ENCODE measurements around the gene SNX1. TPM values are rescaled to one million over a fixed set of nuclear protein-coding genes. Genes with fewer than 3 reads are reported as not detected.

SNX1 gene
- total and polyA plus RNA-seq, 2 of the 8 experiments (the other 6 are each of a cell fraction or from before 2014, with no cell fraction given), result 27.9 to 59.8 TPM

- Histone ChIP-seq H3K56ac (replicated peaks; ENCODE audit: insufficient read length, low read depth, low read length) (no peak overlapping the region), H4K8ac (ENCODE audit: extremely low read depth, insufficient read depth, low read length) (no peak overlapping the region), H4K91ac (replicated peaks; ENCODE audit: insufficient read length, low read length) (no peak overlapping the region), H2AK5ac (ENCODE audit: low read depth, low read length) (no peak overlapping the region), H2BK12ac (ENCODE audit: low read depth, low read length) (no peak overlapping the region), H4K20me1 (replicated peaks in 1 of 2; ENCODE audit: control insufficient read depth in 1 of 2, insufficient read depth in 2 of 2, low read length in 2 of 2) (peaks cover 0 to 1% of the 10 kb centered on the region in 2 experiments), H3K9ac (replicated peaks in 1 of 4; ENCODE audit: extremely low read depth in 1 of 4, low read depth in 3 of 4, low read length in 3 of 4) (no peak overlapping the region), H3K27me3 (replicated peaks in 1 of 4; ENCODE audit: control insufficient read depth in 3 of 4, extremely low read depth in 1 of 4, insufficient read depth in 3 of 4, low read length in 3 of 4) (no peaks in the 10 kb centered on the region), H2BK5ac (ENCODE audit: low read depth, low read length) (no peak overlapping the region), H4K5ac (ENCODE audit: insufficient read length, low read depth, low read length) (no peak overlapping the region), H2AFZ (ENCODE audit: low read length) (no peak overlapping the region), H2BK20ac (ENCODE audit: low read length) (no peak overlapping the region), H3K4me2 (ENCODE audit: insufficient read depth in 1 of 2, low read depth in 2 of 2, low read length in 2 of 2) (no peak overlapping the region), H3K18ac (ENCODE audit: extremely low read depth, low read length) (no peak overlapping the region), H3K4me3 (ENCODE audit: extremely low read depth in 1 of 4, insufficient read depth in 2 of 4, low read depth in 3 of 4, low read length in 4 of 4) (no peak overlapping the region), H3K9me3 (ENCODE audit: insufficient read depth in 2 of 2, low read depth in 1 of 2, low read length in 1 of 2) (no peaks in the 10 kb centered on the region), H3K27ac (ENCODE audit: low read depth, low read length) (no peak overlapping the region), H3K14ac (ENCODE audit: insufficient read length) (no peak overlapping the region), H2BK15ac (ENCODE audit: low read length) (no peak overlapping the region), H3K23me2 (ENCODE audit: low read depth, low read length) (no peaks in the 10 kb centered on the region), H2BK120ac (replicated peaks; ENCODE audit: low read depth, low read length) (no peak overlapping the region), H3K36me3 (ENCODE audit: control insufficient read depth in 2 of 4, insufficient read depth in 4 of 4, low read length in 3 of 4) (peaks cover 13 to 44% (median 37%) of the 10 kb centered on the region in 4 experiments), H3K79me1 (ENCODE audit: low read depth, low read length) (no peaks in the 10 kb centered on the region; the same call in 1 of the 2 replicates), H3K4ac (replicated peaks; ENCODE audit: insufficient read length, low read depth, low read length) (no peak overlapping the region), H3K4me1 (replicated peaks in 1 of 4; ENCODE audit: control insufficient read depth in 3 of 4, insufficient read depth in 4 of 4, low read length in 3 of 4) (no peaks in the 10 kb centered on the region), H3K79me2 (ENCODE audit: control insufficient read depth in 1 of 2, insufficient read depth in 2 of 2, low read length in 2 of 2) (no peaks in the 10 kb centered on the region), H3K23ac (ENCODE audit: insufficient read length) (no peak overlapping the region)
- no peak for TF ChIP-seq TBP (IDR thresholded peaks at IDR 0.05; ENCODE audit: low read depth, low read length)
- TF ChIP-seq TCF12 (IDR thresholded peaks at IDR 0.05; ENCODE audit: low read depth, low read length), result no peak
- TF ChIP-seq TEAD4 (IDR thresholded peaks at IDR 0.05; ENCODE audit: low read depth, low read length), result no peak
- TF ChIP-seq HDAC2 (IDR thresholded peaks at IDR 0.05; ENCODE audit: borderline replicate concordance in 1 of 2, low read depth in 2 of 2, low read length in 2 of 2), result no peak
- TF ChIP-seq SUZ12 (IDR thresholded peaks at IDR 0.05; ENCODE audit: low read length), result no peak
- no peak for TF ChIP-seq CBX8 (IDR thresholded peaks at IDR 0.05; ENCODE audit: borderline replicate concordance, low read depth, low read length)
- no peak for TF ChIP-seq CHD2 (IDR thresholded peaks at IDR 0.05; ENCODE audit: low read length)
- no peak for TF ChIP-seq SP2 (IDR thresholded peaks at IDR 0.05; ENCODE audit: low read length)
- TF ChIP-seq EZH2 (IDR thresholded peaks at IDR 0.05; ENCODE audit: low read depth, low read length, severe bottlenecking), result no peak
- no peak for TF ChIP-seq FOSL1 (IDR thresholded peaks at IDR 0.05; ENCODE audit: insufficient read depth, low read depth, low read length)
- ChIA-PET CTCF (ENCODE audit: partially characterized antibody) (interaction anchor here (0.6 to 2.2 kb wide), 3 partner anchors 8 to 139 kb away, joined by 3 to 18 read pairs (median 3); no protein-coding TSS in a partner anchor), POLR2A (ENCODE audit: partially characterized antibody) (no interaction called here)
- DNase-seq (ENCODE audit: low read depth in 1 of 2, low spot score in 2 of 2) (no peak), FAIRE-seq (no peak)
- WGBS, 2 experiments (ENCODE audit: extremely low coverage in 1 of 2, insufficient coverage in 1 of 2, insufficient read length in 1 of 2, insufficient replicate concordance in 2 of 2, low coverage in 1 of 2, low lambda C conversion rate in 2 of 2, missing lambda C conversion rate in 1 of 2), result 96% methylated on average over 3 of the region's 3 CpGs; no CpG with 5 or more reads in 1 of the 2 experiments
Observed at GRCh38 chr15:64130159-64130558, 34.4 kb downstream of the SNX1 start.

All from H1 (cell line).